Muscle of leg (tissue), 11 donors: ENCODE data around the gene MYO19. TPM values are rescaled to one million over a fixed set of nuclear protein-coding genes. Genes with fewer than 3 reads are reported as not detected.
"Not testable (repeated sequence)": the region's sequence is repeated elsewhere in the genome, so short reads cannot be mapped to it uniquely, and the experiment has no call there.

Experiments used
- DNase-seq: peaks from one replicate; pipeline ENCODE4 v3.0.0; 2013
- H3K27ac ChIP-seq: one replicate; pipeline ENCODE4 v1.5.1; 2013; ENCODE audit warnings: mild to moderate bottlenecking, low read length, control low read depth
- H3K27me3 ChIP-seq: one replicate; pipeline ENCODE4 v1.6.1; 2013; ENCODE audit warnings: low read length; ENCODE audit not compliant: control insufficient read depth, insufficient read depth
- H3K36me3 ChIP-seq: one replicate; pipeline ENCODE4 v1.6.1; 2013; ENCODE audit warnings: low read length; ENCODE audit not compliant: control insufficient read depth, insufficient read depth
- H3K4me1 ChIP-seq: one replicate; pipeline ENCODE4 v1.6.1; 2013; ENCODE audit warnings: low read length; ENCODE audit not compliant: control insufficient read depth, insufficient read depth
- H3K4me3 ChIP-seq: one replicate; pipeline ENCODE4 v1.5.1; 2013; ENCODE audit warnings: low read length, control low read depth
- H3K9me3 ChIP-seq: replicated peaks from 2 replicates; pipeline ENCODE4 v1.6.1; 2013; ENCODE audit warnings: low read depth, low read length; ENCODE audit not compliant: control insufficient read depth
- WGBS: methylation state at CpG from one replicate; pipeline ENCODE4 v1.1.5; 2013; ENCODE audit warnings: missing lambda C conversion rate; ENCODE audit not compliant: insufficient coverage; 5-methylcytosine and 5-hydroxymethylcytosine counted together
- polyA plus RNA-seq, 8 donors: library from polyadenylated mRNA; unstranded; fragments of 120-200 nt; gene quantifications; one replicate each; pipeline versions ENCODE4 v1.2.1 to v1.2.3, GENCODE V29; 2013; ENCODE audit warnings: inconsistent platforms in 1 of 8, low replicate concordance in 1 of 8; ENCODE audit not compliant: insufficient read length in 8 of 8, insufficient read depth in 1 of 8
- total RNA-seq: library from RNA; stranded (reverse); fragments of 120-200 nt; gene quantifications from one replicate; pipeline ENCODE4 v1.2.4, GENCODE V29; 2013

MYO19 gene
- total and polyA plus RNA-seq, 9 donors: 18.1 to 44.6 (median 30.2) TPM

DNA sequence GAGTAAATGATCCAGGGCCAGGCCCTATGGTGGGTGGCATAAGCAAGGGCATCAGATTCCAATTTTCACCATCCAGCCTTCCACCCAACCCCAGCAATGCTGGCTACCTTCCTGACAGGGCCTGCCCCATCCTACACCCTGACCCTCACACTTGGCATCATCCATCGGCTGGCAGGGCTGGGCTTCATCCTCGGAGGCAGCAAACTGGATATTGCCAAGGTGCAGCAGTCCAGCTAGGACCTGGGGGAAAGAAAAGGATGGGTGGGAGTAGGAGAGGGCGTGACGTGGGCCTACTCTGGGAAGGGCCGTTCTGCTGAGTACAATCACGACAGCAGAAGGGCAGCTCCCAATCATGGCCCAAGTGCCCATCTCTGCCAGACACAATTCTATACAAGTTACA lies 23.5 kb downstream of the MYO19 start:
- Histone ChIP-seq H3K27ac (no peak overlapping the region), H3K4me3 (no peak overlapping the region), H3K27me3 (no peaks in the 10 kb centered on the region), H3K36me3 (peaks cover 69% of the 10 kb centered on the region), H3K4me1 (no peaks in the 10 kb centered on the region), H3K9me3 (no peaks in the 10 kb centered on the region)
- 100% methylated on average over 1 of the region's 6 CpGs for WGBS
- DNase-seq: no peak

DNA sequence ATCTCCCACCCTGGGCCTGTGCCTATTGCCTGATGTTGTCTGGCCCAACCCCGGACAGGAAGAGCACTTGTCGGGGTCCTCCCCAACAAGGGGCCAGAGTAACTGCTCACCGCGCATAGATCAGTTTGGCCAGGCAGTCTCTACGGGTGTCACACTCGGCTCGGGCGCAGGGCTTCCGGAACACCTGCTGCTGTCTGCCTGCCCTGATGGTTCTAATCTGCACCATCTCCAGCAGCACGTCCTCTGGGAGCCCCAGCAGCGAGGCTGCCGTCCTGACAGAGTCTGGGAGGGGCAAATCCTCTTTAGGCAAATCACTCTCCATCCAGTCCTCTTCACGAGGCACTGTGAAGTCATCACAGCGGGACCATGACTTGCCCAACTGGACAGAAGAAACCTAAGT lies 24.0 kb downstream of the MYO19 start:
- WGBS: 77% methylated on average over 14 of the region's 14 CpGs
- Histone ChIP-seq H3K9me3 (no peaks in the 10 kb centered on the region), H3K27me3 (no peaks in the 10 kb centered on the region), H3K27ac (no peak overlapping the region), H3K36me3 (peaks cover 70% of the 10 kb centered on the region), H3K4me1 (no peaks in the 10 kb centered on the region), H3K4me3 (no peak overlapping the region)
- DNase-seq: no peak

DNA sequence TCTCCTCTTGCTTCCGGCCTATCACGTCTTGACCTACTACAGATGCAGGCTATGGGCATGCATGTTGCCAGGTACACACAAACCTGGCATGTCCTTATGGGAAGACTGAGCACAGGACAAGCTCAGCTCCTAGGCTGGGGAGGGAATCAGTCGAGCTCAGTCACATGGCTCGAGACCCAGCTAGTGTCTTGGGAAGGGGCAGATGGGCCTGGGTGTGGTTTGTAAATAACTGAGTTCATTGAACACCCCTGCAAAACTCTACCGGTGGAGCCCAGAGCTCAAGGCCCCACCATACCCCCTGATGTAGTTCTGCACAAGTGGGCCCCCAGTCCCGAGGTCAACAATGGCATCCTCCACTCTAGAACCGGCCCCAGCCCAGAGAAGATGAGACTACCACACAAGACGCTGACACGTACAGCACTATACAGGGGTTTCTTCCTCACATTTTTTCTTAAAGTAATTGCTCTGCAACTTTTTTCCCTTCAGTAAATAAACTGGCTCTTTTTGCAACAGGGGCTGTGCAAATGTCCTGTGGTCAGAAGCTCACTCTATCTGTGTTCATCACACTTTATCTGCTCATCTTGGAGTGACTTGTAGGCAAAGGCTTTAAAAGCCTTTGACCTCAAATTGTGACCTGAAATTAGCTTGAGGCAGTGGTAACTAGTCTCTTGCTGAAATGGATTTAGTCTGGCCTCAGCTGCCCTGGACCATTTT lies 25.2 kb downstream of the MYO19 start:
- H3K27me3 ChIP-seq: no peaks in the 10 kb centered on the region
- no peaks in the 10 kb centered on the region for H3K4me1 ChIP-seq
- H3K27ac ChIP-seq: no peak overlapping the region
- no peak overlapping the region for H3K4me3 ChIP-seq
- WGBS: 87% methylated on average over 6 of the region's 9 CpGs
- no peaks in the 10 kb centered on the region for H3K9me3 ChIP-seq
- DNase-seq: no peak
- peaks cover 69% of the 10 kb centered on the region for H3K36me3 ChIP-seq

DNA sequence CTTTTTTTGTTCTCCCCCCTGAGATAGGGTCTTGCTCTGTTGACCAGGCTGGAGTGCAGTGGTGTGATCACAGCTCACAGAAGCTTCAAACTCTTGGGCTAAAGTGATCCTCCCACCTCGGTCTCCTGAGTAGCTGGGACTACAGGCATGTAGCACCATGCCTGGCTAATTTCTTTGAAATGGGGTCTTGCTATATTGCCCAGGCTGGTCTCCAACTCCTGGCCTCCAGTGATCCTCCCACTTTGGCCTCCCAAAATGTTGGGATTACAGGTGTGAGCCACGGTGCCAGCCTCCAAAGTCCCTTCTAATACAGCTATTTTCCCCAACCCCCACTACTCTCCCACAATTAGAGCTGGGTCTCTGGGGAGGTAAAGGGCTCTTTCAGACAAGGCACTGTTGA lies 26.2 kb downstream of the MYO19 start:
- H3K4me3 ChIP-seq, H3K4me1 ChIP-seq, DNase-seq, H3K27me3 ChIP-seq, H3K27ac ChIP-seq, H3K9me3 ChIP-seq: not testable (repeated sequence)
- peaks cover 76% of the 10 kb centered on the region for H3K36me3 ChIP-seq
- WGBS: 91% methylated on average over 1 of the region's 2 CpGs

DNA sequence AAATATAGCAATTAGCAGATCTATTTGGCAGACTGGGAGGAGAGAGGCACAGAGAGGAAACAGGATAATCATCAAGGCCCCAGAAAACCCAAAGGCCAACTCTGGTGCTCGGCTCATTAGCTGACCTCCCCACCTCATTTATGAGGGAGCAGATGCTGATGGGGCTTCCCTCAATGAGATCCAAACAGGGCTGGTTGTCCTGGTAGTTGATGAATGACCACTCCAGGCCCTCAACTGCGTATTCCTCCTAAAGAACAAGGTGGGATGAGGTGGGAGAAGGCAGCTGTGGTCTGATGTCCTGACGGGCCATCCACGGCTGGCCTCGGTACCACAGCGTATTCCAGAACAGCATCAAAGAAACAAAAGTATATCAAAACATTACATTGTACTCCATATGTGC lies 27.4 kb downstream of the MYO19 start:
- H3K27me3 ChIP-seq: no peaks in the 10 kb centered on the region
- peaks cover 80% of the 10 kb centered on the region for H3K36me3 ChIP-seq
- no peak overlapping the region for H3K4me3 ChIP-seq
- no peak for DNase-seq
- no peaks in the 10 kb centered on the region for H3K9me3 ChIP-seq
- no peak overlapping the region for H3K27ac ChIP-seq
- no peaks in the 10 kb centered on the region for H3K4me1 ChIP-seq
- WGBS: no CpG with 5 or more reads among the region's 6 CpGs

DNA sequence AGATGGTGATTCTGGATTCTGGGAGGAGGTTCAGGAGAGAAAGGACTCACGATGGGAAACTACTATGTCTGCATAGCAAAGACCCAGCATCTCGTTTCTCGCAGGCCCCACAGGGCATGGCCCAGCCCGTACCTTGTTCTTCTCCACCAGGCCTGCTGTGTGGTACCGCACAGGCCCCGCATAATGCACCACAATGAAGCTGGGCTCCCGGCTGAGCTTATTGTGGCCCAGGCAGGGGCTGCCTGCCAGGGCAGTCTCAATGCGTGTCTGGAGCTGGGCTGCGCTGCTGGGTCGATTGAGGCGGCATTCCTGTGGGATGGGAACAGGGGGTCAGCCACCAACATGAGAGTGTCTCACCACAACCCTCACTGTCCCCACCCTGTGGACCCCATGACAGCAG lies 27.8 kb downstream of the MYO19 start:
- no peak overlapping the region for H3K27ac ChIP-seq
- H3K4me1 ChIP-seq: no peaks in the 10 kb centered on the region
- DNase-seq: no peak
- H3K4me3 ChIP-seq: no peak overlapping the region
- H3K36me3 ChIP-seq: peaks cover 84% of the 10 kb centered on the region
- WGBS: 94% methylated on average over 11 of the region's 11 CpGs
- H3K27me3 ChIP-seq: no peaks in the 10 kb centered on the region
- H3K9me3 ChIP-seq: no peaks in the 10 kb centered on the region

DNA sequence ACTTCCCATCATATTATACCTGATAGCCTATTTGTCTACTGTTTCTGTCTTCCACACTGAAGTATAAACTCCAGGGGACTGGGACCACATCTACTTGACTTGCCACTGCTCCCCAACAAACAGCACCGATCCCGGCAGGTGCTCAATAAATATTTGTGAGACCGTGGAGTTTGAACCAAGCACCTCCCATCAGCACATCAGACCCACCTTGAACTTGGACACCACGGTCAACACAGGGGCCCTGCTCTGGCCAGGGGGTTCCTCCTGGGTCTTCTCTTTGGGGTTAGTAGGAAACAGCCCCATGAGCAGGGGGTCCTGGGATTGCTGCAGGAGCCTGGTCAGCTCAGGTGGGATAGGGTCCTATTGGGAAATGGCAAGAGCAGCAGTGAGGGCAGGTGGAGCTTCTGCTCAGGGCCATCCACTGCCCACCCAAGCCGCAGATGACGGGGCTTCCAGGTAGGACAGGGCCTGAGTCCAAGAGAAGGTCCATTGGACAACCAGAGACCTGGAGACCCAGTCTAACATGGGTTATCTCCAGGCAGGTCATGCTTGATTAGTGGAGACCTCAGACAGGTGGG lies 28.3 kb downstream of the MYO19 start:
- no peak overlapping the region for H3K4me3 ChIP-seq
- H3K27ac ChIP-seq: no peak overlapping the region
- peaks cover 85% of the 10 kb centered on the region for H3K36me3 ChIP-seq
- DNase-seq: no peak
- H3K4me1 ChIP-seq: no peaks in the 10 kb centered on the region
- H3K27me3 ChIP-seq: no peaks in the 10 kb centered on the region
- 90% methylated on average over 3 of the region's 6 CpGs for WGBS
- H3K9me3 ChIP-seq: no peaks in the 10 kb centered on the region

DNA sequence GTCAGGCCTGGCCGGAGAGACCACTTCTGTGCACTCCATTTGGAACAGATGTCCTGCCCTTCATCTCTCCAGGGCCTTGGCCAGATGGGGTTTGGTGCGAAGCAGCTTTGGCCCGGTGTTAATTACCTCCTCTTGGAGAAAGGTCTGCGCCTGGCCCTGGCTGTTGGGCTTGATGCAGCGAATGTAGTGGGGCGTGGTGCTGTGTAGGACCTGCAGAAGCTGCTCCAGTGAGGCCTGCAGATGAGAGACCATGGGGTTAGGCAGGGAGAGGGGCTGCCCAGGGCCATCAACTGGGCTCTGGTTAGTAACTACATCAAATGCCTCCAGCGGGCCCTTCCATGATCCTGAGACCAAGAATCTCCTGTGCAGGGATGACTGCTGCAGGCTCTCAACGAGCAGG lies 29.5 kb downstream of the MYO19 start:
- Histone ChIP-seq H3K27ac (no peak overlapping the region), H3K4me1 (peaks cover 4% of the 10 kb centered on the region), H3K27me3 (no peaks in the 10 kb centered on the region), H3K36me3 (peaks cover 82% of the 10 kb centered on the region), H3K9me3 (no peaks in the 10 kb centered on the region), H3K4me3 (no peak overlapping the region)
- 87% methylated on average over 8 of the region's 8 CpGs for WGBS
- no peak for DNase-seq

DNA sequence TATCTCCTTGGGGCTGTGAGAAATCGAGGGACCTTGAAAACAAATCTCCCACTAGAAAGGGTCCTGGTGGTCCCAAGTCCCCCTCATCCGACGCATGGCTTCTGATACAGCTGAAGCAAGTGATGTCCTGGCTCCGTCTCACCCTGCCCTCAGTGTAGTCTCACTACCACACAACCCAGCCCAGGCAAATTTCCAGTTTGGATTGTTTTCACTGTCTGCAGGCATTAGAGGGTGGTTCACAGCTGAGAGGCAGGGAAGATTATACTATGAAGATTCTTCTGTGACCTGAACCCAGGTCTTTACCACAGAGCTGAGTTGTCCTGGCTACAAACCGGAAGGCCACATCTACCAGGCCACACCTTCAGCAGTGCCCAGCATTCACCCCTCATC lies 30.5 kb downstream of the MYO19 start:
- WGBS: 100% methylated on average over 1 of the region's 5 CpGs
- H3K36me3 ChIP-seq: peaks cover 81% of the 10 kb centered on the region

DNA sequence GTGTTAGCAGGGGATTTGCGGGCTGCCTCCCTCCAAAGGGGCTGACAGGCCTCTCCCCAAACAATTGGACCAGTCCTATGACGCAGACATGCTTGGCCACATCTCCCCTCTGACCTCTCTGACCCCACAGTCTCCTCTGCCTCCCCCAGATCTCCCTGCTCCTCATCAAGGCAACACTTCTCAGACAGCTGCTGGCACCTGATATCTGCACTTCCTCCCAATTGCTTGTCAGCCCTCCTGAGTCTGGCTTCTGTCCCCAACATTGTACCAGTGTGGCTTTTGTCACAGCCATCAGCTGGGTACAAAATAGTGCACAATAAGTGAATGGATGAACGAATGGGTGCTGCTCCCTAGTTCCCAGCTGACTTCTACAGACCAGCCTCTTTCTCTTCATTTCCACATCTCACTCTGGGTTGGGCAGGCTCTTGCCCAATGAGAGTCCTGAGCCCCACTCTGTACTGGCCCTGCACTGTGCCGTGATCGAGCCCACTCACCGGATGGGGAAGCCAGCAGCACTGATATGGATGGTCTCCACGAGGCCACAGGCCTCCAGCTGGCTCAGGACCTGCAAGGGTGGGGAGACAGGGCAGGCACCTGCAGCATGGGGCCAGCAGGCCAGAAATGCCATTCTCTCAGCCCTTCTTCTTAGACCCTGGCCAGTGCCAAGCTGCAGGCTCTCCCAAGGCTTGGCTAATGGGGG lies 31.1 kb downstream of the MYO19 start:
- 95% methylated on average over 6 of the region's 7 CpGs for WGBS
- no peak for DNase-seq
- Histone ChIP-seq H3K4me3 (no peak overlapping the region), H3K27me3 (no peaks in the 10 kb centered on the region), H3K4me1 (peaks cover 4% of the 10 kb centered on the region), H3K36me3 (peaks cover 79% of the 10 kb centered on the region), H3K9me3 (no peaks in the 10 kb centered on the region), H3K27ac (no peak overlapping the region)

More for the DNA sequence above, 30.5 kb downstream of the MYO19 start:
- no peaks in the 10 kb centered on the region for H3K27me3 ChIP-seq
- H3K9me3 ChIP-seq: no peaks in the 10 kb centered on the region
- H3K4me3 ChIP-seq: no peak overlapping the region
- no peak overlapping the region for H3K27ac ChIP-seq
- peaks cover 4% of the 10 kb centered on the region for H3K4me1 ChIP-seq
- no peak for DNase-seq
